ENCODE data around the gene COL9A3. TPM values are rescaled to one million over a fixed set of nuclear protein-coding genes. Genes with fewer than 3 reads are reported as not detected.

The COL9A3 gene
- total RNA-seq, 2 experiments from 2014 or later: not detected

DNA sequence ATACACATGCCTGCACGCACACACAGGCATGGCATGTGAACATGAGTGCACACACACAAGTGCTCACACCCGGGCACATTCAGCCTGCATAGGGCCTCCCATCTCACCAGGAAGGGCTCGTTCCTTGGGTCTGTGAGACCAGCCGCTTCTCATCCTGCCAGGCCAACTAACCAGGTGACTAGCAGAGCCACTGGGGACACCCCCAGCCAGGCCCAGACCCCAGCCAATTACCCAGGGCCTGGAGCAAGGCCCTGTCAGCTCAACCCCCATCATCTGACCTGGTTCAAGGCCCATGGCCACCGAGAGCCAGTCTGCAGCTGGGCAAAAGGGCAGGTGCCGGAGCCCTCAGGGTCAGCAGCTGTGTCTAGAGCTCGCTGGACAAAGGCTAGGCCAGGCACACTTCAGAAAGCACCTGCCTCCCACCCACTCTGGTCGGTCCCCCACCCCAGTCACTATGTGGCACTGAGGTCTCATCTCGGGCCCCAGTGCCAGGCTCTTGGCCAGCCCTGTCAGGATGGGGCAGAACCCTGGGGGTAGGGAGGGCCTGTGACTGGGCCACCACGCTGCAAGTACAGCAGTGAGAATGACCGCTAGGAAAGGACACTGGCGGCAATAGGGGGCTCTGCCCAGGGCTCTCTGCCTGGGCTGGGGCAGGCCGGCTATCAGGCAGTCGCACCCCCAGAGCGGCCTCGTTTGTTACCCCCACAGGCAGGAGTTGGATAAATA, 47.3 kb upstream of the COL9A3 start:
- no peak overlapping the region for H3K27ac ChIP-seq (ENCODE audit: low read depth in 1 of 2, low read length in 2 of 2)
- Mint-ChIP-seq H3K27ac (no peak overlapping the region), H3K27me3 (no peaks in the 10 kb centered on the region), H3K9me3 (no peaks in the 10 kb centered on the region), H3K36me3 (ENCODE audit: low read depth) (no peaks in the 10 kb centered on the region), H3K4me1 (ENCODE audit: low read depth) (peaks cover 48% of the 10 kb centered on the region), H3K4me3 (no peak overlapping the region)
- CTCF ChIA-PET: no interaction called here
- H3K4me3 ChIP-seq (ENCODE audit: low read length): no peak overlapping the region
- DNase-seq: no peak
- no peaks in the 10 kb centered on the region for H3K36me3 ChIP-seq (ENCODE audit: insufficient read depth, low read length)
- no peaks in the 10 kb centered on the region for H3K9me3 ChIP-seq (ENCODE audit: control insufficient read depth in 1 of 2, insufficient read depth in 1 of 2, low read length in 2 of 2)
- POLR2A ChIA-PET: no interaction called here
- H3K4me1 ChIP-seq (ENCODE audit: insufficient read depth, low read length): peaks cover 38% of the 10 kb centered on the region
- no peaks in the 10 kb centered on the region for H3K27me3 ChIP-seq (ENCODE audit: control insufficient read depth in 1 of 2, insufficient read depth in 2 of 2, low read length in 2 of 2)
- ATAC-seq (ENCODE audit: poor library complexity): no peak
- TF ChIP-seq, protein P1, sequence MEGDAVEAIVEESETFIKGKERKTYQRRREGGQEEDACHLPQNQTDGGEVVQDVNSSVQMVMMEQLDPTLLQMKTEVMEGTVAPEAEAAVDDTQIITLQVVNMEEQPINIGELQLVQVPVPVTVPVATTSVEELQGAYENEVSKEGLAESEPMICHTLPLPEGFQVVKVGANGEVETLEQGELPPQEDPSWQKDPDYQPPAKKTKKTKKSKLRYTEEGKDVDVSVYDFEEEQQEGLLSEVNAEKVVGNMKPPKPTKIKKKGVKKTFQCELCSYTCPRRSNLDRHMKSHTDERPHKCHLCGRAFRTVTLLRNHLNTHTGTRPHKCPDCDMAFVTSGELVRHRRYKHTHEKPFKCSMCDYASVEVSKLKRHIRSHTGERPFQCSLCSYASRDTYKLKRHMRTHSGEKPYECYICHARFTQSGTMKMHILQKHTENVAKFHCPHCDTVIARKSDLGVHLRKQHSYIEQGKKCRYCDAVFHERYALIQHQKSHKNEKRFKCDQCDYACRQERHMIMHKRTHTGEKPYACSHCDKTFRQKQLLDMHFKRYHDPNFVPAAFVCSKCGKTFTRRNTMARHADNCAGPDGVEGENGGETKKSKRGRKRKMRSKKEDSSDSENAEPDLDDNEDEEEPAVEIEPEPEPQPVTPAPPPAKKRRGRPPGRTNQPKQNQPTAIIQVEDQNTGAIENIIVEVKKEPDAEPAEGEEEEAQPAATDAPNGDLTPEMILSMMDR (IDR thresholded peaks at IDR 0.05): no peak
- intact Hi-C loops (cut with DNase I, micrococcal nuclease): no loop called here

DNA sequence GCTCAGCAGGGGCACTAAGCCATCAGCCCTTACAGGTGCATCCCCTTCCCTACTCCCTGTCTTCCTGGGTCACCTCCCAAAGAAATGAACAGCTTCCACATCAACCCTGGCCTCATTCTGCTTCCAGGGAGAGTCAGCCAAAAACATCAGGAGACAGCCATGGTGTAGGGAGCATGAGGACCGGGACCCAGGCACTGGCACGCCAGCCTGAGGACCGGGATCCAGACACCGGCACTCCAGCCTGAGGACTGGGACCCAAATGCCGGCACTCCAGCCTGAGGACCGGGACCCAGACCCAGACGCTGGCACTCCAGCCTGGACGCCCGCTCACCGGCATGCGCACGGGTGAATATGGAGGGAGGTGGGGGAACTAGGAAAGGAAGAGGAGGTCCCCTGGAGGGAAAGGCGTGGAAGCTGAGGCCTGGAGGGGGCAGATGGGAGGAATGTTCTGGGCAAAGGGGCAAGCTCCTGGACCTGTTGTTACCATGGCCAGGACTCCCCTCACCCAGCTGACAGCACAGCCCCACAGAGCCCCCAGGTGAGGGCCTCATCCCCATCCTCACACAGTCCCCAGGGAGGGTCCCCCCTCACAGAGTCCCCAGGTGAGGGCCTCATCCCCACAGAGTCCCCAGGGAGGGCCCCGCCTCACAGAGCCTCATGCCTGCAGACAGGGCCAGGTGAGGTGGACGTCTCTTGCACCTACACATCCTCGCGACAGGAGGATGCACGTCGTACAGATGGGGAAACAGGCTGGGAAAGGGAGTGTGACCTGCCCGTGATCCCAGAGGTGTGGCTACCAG, 46.5 kb upstream of the COL9A3 start:
- H3K9me3 Mint-ChIP-seq: no peaks in the 10 kb centered on the region
- H3K4me3 Mint-ChIP-seq: no peak overlapping the region
- ChIA-PET POLR2A (no interaction called here), CTCF (no interaction called here)
- no peak overlapping the region for H3K27ac Mint-ChIP-seq
- Histone ChIP-seq H3K36me3 (ENCODE audit: insufficient read depth, low read length) (no peaks in the 10 kb centered on the region), H3K27me3 (ENCODE audit: control insufficient read depth in 1 of 2, insufficient read depth in 2 of 2, low read length in 2 of 2) (no peaks in the 10 kb centered on the region), H3K9me3 (ENCODE audit: control insufficient read depth in 1 of 2, insufficient read depth in 1 of 2, low read length in 2 of 2) (no peaks in the 10 kb centered on the region), H3K27ac (ENCODE audit: low read depth in 1 of 2, low read length in 2 of 2) (no peak overlapping the region), H3K4me3 (ENCODE audit: low read length) (no peak overlapping the region), H3K4me1 (ENCODE audit: insufficient read depth, low read length) (peaks cover 46% of the 10 kb centered on the region)
- H3K4me1 Mint-ChIP-seq (ENCODE audit: low read depth): peaks cover 56% of the 10 kb centered on the region
- intact Hi-C loops (cut with DNase I, micrococcal nuclease): no loop called here
- ATAC-seq (ENCODE audit: poor library complexity): no peak
- no peaks in the 10 kb centered on the region for H3K27me3 Mint-ChIP-seq
- TF ChIP-seq, protein P1 (IDR thresholded peaks at IDR 0.05): no peak
- H3K36me3 Mint-ChIP-seq (ENCODE audit: low read depth): no peaks in the 10 kb centered on the region
- DNase-seq: no peak

DNA sequence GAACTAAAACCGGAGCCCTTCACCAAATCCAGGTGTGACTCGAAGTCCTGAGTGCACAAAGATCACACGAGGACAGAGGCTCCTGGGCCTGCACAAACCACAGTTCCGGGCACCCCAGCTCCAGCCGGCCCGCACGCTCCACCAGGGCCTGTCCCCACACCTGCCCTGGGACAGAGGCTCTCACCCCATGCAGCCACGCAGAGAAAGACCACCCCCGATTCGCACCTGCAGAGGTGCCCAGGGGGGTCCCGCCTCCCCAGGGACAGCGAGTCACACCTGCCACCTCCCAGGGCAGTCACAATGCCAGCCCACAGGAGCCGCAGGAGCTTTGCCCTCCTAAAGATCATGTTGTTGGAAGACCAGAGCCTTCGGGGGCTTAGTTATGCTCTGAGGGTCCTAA, 45.9 kb upstream of the COL9A3 start:
- Histone ChIP-seq H3K4me3 (ENCODE audit: low read length) (no peak overlapping the region), H3K27ac (ENCODE audit: low read depth in 1 of 2, low read length in 2 of 2) (no peak overlapping the region), H3K27me3 (ENCODE audit: control insufficient read depth in 1 of 2, insufficient read depth in 2 of 2, low read length in 2 of 2) (no peaks in the 10 kb centered on the region), H3K36me3 (ENCODE audit: insufficient read depth, low read length) (no peaks in the 10 kb centered on the region), H3K9me3 (ENCODE audit: control insufficient read depth in 1 of 2, insufficient read depth in 1 of 2, low read length in 2 of 2) (no peaks in the 10 kb centered on the region), H3K4me1 (ENCODE audit: insufficient read depth, low read length) (peaks cover 52% of the 10 kb centered on the region)
- ChIA-PET POLR2A (no interaction called here), CTCF (no interaction called here)
- Mint-ChIP-seq H3K4me1 (ENCODE audit: low read depth) (peaks cover 62% of the 10 kb centered on the region), H3K27ac (no peak overlapping the region), H3K9me3 (no peaks in the 10 kb centered on the region), H3K27me3 (no peaks in the 10 kb centered on the region), H3K4me3 (no peak overlapping the region), H3K36me3 (ENCODE audit: low read depth) (no peaks in the 10 kb centered on the region)
- TF ChIP-seq, protein P1 (IDR thresholded peaks at IDR 0.05): no peak
- intact Hi-C loops (cut with DNase I, micrococcal nuclease): no loop called here
- no peak for ATAC-seq (ENCODE audit: poor library complexity)
- DNase-seq: no peak
